Endothelial cell of umbilical vein (primary cell): ENCODE measurements around the gene GAS7. TPM values are rescaled to one million over a fixed set of nuclear protein-coding genes. Genes with fewer than 3 reads are reported as not detected.

Source experiments
- BruUV-seq: library from RNA; stranded (reverse); fragments of 400-500 nt; replicated peaks from 2 replicates; lab custom pipeline; 2021; lab: Mats Ljungman, UMichigan
- CTCF ChIA-PET: fragments of 300-600, 350-600 bp; sonication (Branson Sonifier 250); formaldehyde crosslinking; loops from one replicate; lab custom pipeline; 2021; ENCODE audit warnings: antibody characterized with exemption, inconsistent platforms; lab: Charles Lee
- POLR2A ChIA-PET: fragments of 300-600, 350-600 bp; sonication (Branson Sonifier 250); formaldehyde crosslinking; loops from one replicate; lab custom pipeline; 2021; ENCODE audit warnings: antibody characterized with exemption, inconsistent platforms; lab: Charles Lee
- DNase-seq: peaks from one replicate; pipeline ENCODE4 v3.0.0-alpha.2; 2011; ENCODE audit warnings: low read depth, low spot score
- FAIRE-seq: peaks from 2 replicates; lab custom pipeline; 2011; peaks lifted over from hg19 to GRCh38; lab: Jason Lieb, UNC
- H2AFZ ChIP-seq: 2 replicates; pipeline ENCODE4 v1.6.0; 2012; ENCODE audit warnings: low read depth, low read length, control low read depth, inconsistent platforms
- H3K27ac ChIP-seq: 2 replicates; pipeline ENCODE4 v1.5.1; 2011; ENCODE audit warnings: low read depth, mild to moderate bottlenecking, control low read depth, low read length, moderate library complexity; ENCODE audit not compliant: insufficient read depth
- H3K27me3 ChIP-seq, 2 experiments: 2 replicates each; pipeline versions ENCODE4 v1.6.0 to v1.6.1; 2011; ENCODE audit warnings: low read length in 2 of 2, mixed read lengths in 1 of 2; ENCODE audit not compliant: control insufficient read depth in 2 of 2, insufficient read depth in 2 of 2
- H3K36me3 ChIP-seq, 2 experiments: 2 replicates in 1 of 2; 3 replicates in 1 of 2; pipeline ENCODE4 v1.5.1; 2011; ENCODE audit warnings: low read length in 2 of 2, mild to moderate bottlenecking in 1 of 2, moderate library complexity in 1 of 2; ENCODE audit not compliant: control insufficient read depth in 2 of 2, insufficient read depth in 2 of 2; ENCODE audit errors: extremely low read depth in 1 of 2
- H3K4me1 ChIP-seq: 3 replicates; pipeline ENCODE4 v1.5.1; 2011; ENCODE audit warnings: mild to moderate bottlenecking, low read length; ENCODE audit not compliant: control insufficient read depth, insufficient read depth; ENCODE audit errors: extremely low read depth
- H3K4me2 ChIP-seq: 2 replicates; pipeline ENCODE4 v1.6.1; 2011; ENCODE audit warnings: low read length, control low read depth, mixed read lengths; ENCODE audit not compliant: insufficient read depth
- H3K4me3 ChIP-seq, 3 experiments: fragments of 200-600 bp in 1 of 3; sonication (generic), shearing (Covaris generic) in 1 of 3; replicated peaks in 1 of 3; 2 replicates each; pipeline ENCODE4 v1.5.1; 2011 to 2016; ENCODE audit warnings: control low read depth in 3 of 3, low read length in 3 of 3, mild to moderate bottlenecking in 2 of 3, inconsistent platforms in 1 of 3, low read depth in 1 of 3, moderate library complexity in 1 of 3; ENCODE audit not compliant: insufficient read depth in 1 of 3
- H3K79me2 ChIP-seq: 2 replicates; pipeline ENCODE4 v1.6.0; 2012; ENCODE audit warnings: low read length, inconsistent platforms; ENCODE audit not compliant: control insufficient read depth, insufficient read depth
- H3K9ac ChIP-seq: replicated peaks from 2 replicates; pipeline ENCODE3; 2011; ENCODE audit warnings: low read length, control low read depth; ENCODE audit not compliant: insufficient read depth; ENCODE audit errors: extremely low read depth
- H3K9me1 ChIP-seq: replicated peaks from 3 replicates; pipeline ENCODE4 v1.6.0; 2011; ENCODE audit warnings: mild to moderate bottlenecking, low read length; ENCODE audit not compliant: control insufficient read depth, insufficient read depth; ENCODE audit errors: extremely low read depth
- H3K9me3 ChIP-seq: replicated peaks from 2 replicates; pipeline ENCODE4 v1.5.1; 2012; ENCODE audit warnings: low read length, inconsistent platforms; ENCODE audit not compliant: control insufficient read depth, insufficient read depth
- H4K20me1 ChIP-seq: replicated peaks from 2 replicates; pipeline ENCODE3; 2011; ENCODE audit warnings: mild to moderate bottlenecking, low read length; ENCODE audit not compliant: control insufficient read depth, insufficient read depth; ENCODE audit errors: extremely low read depth
- EZH2 ChIP-seq: IDR thresholded peaks from 2 replicates; pipeline ENCODE4 v1.6.1; 2012; ENCODE audit warnings: borderline replicate concordance, low read depth, mild to moderate bottlenecking, moderate library complexity, low read length, inconsistent platforms; ENCODE audit not compliant: severe bottlenecking
- GATA2 ChIP-seq: IDR thresholded peaks from 2 replicates; pipeline ENCODE4 v1.7.0; 2011; ENCODE audit warnings: low read depth, mild to moderate bottlenecking, moderate library complexity, mixed read lengths, low read length; ENCODE audit not compliant: insufficient read length, insufficient read depth
- JUN ChIP-seq: IDR thresholded peaks from 2 replicates; pipeline ENCODE4 v1.6.1; 2011; ENCODE audit warnings: borderline replicate concordance, low read depth; ENCODE audit not compliant: insufficient read length, insufficient read depth
- POLR2A ChIP-seq: IDR thresholded peaks from 2 replicates; pipeline ENCODE4 v1.6.1; 2012; ENCODE audit warnings: low read depth, mild to moderate bottlenecking, control low read depth, low read length
- POLR2AphosphoS5 ChIP-seq: IDR thresholded peaks from 2 replicates; pipeline ENCODE4 v1.6.1; 2012; ENCODE audit warnings: low read depth, mild to moderate bottlenecking, control low read depth, low read length, moderate library complexity; ENCODE audit not compliant: insufficient read depth
- dilution Hi-C: fragments of 300-500 bp; cut with MboI; formaldehyde crosslinking; loops from one replicate; pipeline ENCODE4 v1.15.0; 2019; ENCODE audit warnings: low sequenced_read_pairs; ENCODE audit not compliant: extremely low pct_ligation_motif_present
- intact Hi-C: fragments of 100-400 bp; cut with micrococcal nuclease; formaldehyde crosslinking; loops from one replicate; pipeline ENCODE4 v1.10.0; 2022
- polyA plus RNA-seq, 4 experiments: library from polyadenylated mRNA; depleted of rRNA in 3 of 4; stranded (reverse) in 3 of 4; unstranded in 1 of 4; fragments of >200 nt; gene quantifications; 2 replicates each; pipeline versions ENCODE4 v1.2.1 to v1.2.3, GENCODE V29; 2011 to 2012; ENCODE audit warnings: missing spikeins in 1 of 4
- total RNA-seq: library from RNA; stranded (reverse); gene quantifications from 2 replicates; pipeline ENCODE4 v1.2.3, GENCODE V29; 2021
- TF ChIP-seq, protein P1 (sequence below), 2 donors: IDR thresholded peaks; 1 replicate in 1 of 2; 2 replicates in 1 of 2; pipeline ENCODE4 v1.5.1; 2011; ENCODE audit warnings: low read length in 2 of 2, mild to moderate bottlenecking in 2 of 2, moderate library complexity in 2 of 2, control low read depth in 1 of 2, inconsistent platforms in 1 of 2, low read depth in 1 of 2; ENCODE audit not compliant: insufficient read depth in 1 of 2; ENCODE audit errors: extremely low read depth in 1 of 2

GAS7 gene
- total and polyA plus RNA-seq, 2 donors (not counting 3 experiments of a cell fraction or from before 2014, with no cell fraction given): not detected

GRCh38 chr17:9998060-9998459, 200.3 kb downstream of the GAS7 start:
- Histone ChIP-seq H3K4me1 (no peaks in the 10 kb centered on the region), H3K27me3 (no peaks in the 10 kb centered on the region), H4K20me1 (no peaks in the 10 kb centered on the region), H3K36me3 (no peaks in the 10 kb centered on the region), H3K4me2 (no peak overlapping the region), H3K9ac (no peak overlapping the region), H3K9me3 (peaks cover 6% of the 10 kb centered on the region), H3K9me1 (no peaks in the 10 kb centered on the region), H3K27ac (no peak overlapping the region), H3K79me2 (no peaks in the 10 kb centered on the region), H3K4me3 (no peak overlapping the region), H2AFZ (no peak overlapping the region)
- ChIA-PET POLR2A (no interaction called here), CTCF (no interaction called here)
- dilution Hi-C loops: no loop called here
- no peak for FAIRE-seq
- no TSS peak for BruUV-seq
- TF ChIP-seq GATA2 (no peak), POLR2A (no peak), EZH2 (no peak), JUN (no peak)
- no peak for DNase-seq
- intact Hi-C loops: no loop called here

GRCh38 chr17:9994761-9995160, 203.6 kb downstream of the GAS7 start:
- no peak for DNase-seq
- H3K9me1 ChIP-seq: no peaks in the 10 kb centered on the region
- ChIA-PET POLR2A (no interaction called here), CTCF (no interaction called here)
- H3K27ac ChIP-seq: no peak overlapping the region
- FAIRE-seq: no peak
- no peaks in the 10 kb centered on the region for H4K20me1 ChIP-seq
- no peak overlapping the region for H2AFZ ChIP-seq
- peaks cover 3% of the 10 kb centered on the region for H3K9me3 ChIP-seq
- TF ChIP-seq POLR2A (no peak), POLR2AphosphoS5 (no peak), JUN (no peak), GATA2 (no peak), EZH2 (no peak)
- TF ChIP-seq, protein P1, sequence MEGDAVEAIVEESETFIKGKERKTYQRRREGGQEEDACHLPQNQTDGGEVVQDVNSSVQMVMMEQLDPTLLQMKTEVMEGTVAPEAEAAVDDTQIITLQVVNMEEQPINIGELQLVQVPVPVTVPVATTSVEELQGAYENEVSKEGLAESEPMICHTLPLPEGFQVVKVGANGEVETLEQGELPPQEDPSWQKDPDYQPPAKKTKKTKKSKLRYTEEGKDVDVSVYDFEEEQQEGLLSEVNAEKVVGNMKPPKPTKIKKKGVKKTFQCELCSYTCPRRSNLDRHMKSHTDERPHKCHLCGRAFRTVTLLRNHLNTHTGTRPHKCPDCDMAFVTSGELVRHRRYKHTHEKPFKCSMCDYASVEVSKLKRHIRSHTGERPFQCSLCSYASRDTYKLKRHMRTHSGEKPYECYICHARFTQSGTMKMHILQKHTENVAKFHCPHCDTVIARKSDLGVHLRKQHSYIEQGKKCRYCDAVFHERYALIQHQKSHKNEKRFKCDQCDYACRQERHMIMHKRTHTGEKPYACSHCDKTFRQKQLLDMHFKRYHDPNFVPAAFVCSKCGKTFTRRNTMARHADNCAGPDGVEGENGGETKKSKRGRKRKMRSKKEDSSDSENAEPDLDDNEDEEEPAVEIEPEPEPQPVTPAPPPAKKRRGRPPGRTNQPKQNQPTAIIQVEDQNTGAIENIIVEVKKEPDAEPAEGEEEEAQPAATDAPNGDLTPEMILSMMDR (IDR thresholded peaks at IDR 0.05; ENCODE audit: extremely low read depth in 1 of 2, insufficient read depth in 1 of 2, low read depth in 1 of 2, low read length in 2 of 2): no peak
- H3K4me1 ChIP-seq: no peaks in the 10 kb centered on the region
- no peak overlapping the region for H3K4me2 ChIP-seq
- no peak overlapping the region for H3K9ac ChIP-seq
- intact Hi-C loops: no loop called here
- no TSS peak for BruUV-seq
- H3K36me3 ChIP-seq: no peaks in the 10 kb centered on the region
- H3K4me3 ChIP-seq: no peak overlapping the region
- H3K79me2 ChIP-seq: no peaks in the 10 kb centered on the region
- no peaks in the 10 kb centered on the region for H3K27me3 ChIP-seq
- dilution Hi-C loops: no loop called here
